Erythroblast (primary cell): Measurements from ENCODE around the gene ARL2.

Experiments
- GATA1 ChIP-seq: IDR thresholded peaks from 2 replicates; pipeline ENCODE4 v1.6.1; 2011; ENCODE audit warnings: low read depth, mild to moderate bottlenecking, control low read depth, low read length, moderate library complexity
- POLR2A ChIP-seq: IDR thresholded peaks from 2 replicates; pipeline ENCODE4 v1.6.1; 2011; ENCODE audit warnings: mild to moderate bottlenecking, low read length

DNA sequence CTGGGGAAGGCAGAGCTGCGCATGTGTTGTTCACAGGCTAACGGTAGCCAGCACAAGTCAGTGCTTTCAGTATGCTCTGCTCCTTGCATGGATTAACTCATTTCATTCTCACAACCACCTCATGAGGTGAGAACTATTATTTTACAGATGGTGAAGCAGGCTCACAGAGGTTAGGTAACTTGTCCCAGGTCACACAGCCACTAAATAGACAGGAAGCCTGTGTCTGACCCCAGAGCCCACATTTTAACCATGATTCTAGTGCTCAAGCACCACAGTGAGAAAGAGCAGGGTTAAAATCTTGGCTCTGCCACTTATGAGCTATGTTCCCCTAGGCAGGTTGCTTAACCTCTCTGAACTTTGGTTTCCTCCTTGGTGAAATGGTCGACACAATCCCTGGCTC, 7.0 kb downstream of the ARL2 start:
- TF ChIP-seq POLR2A: no peak
- TF ChIP-seq GATA1: no peak
